H1 (cell line): Measurements from ENCODE around the gene RAD9A. TPM values are rescaled to one million over a fixed set of nuclear protein-coding genes. Genes with fewer than 3 reads are reported as not detected.

Experiments
- CHD1 ChIP-seq: IDR thresholded peaks from 2 replicates; pipeline ENCODE4 v1.6.1; 2012; ENCODE audit warnings: low read depth, low read length, improper control_type of control experiment
- CREB1 ChIP-seq: IDR thresholded peaks from 2 replicates; pipeline ENCODE4 v1.6.1; 2012; ENCODE audit warnings: inconsistent platforms
- JUND ChIP-seq: IDR thresholded peaks from 2 replicates; pipeline ENCODE4 v1.6.1; 2011; ENCODE audit warnings: mild to moderate bottlenecking, improper control_type of control experiment, low read length
- POLR2AphosphoS5 ChIP-seq: IDR thresholded peaks from 2 replicates; pipeline ENCODE4 v1.6.1; 2011; ENCODE audit warnings: low read depth, low read length
- SP1 ChIP-seq: IDR thresholded peaks from 2 replicates; pipeline ENCODE4 v1.6.1; 2011; ENCODE audit warnings: low read depth, low read length
- SRF ChIP-seq: IDR thresholded peaks from 2 replicates; pipeline ENCODE4 v1.6.1; 2011; ENCODE audit warnings: mild to moderate bottlenecking, low read depth, low read length, moderate library complexity
- polyA plus RNA-seq, 7 experiments: library from polyadenylated mRNA; depleted of rRNA in 3 of 7; stranded (reverse) in 5 of 7; unstranded in 2 of 7; fragments of >200 nt in 5 of 7; fragments of 200-250 nt in 2 of 7; gene quantifications; 1 replicate in 5 of 7; 2 replicates in 1 of 7; 4 replicates in 1 of 7; pipeline versions ENCODE4 v1.2.1 to v1.2.3, GENCODE V29; 2011 to 2013; ENCODE audit warnings: missing spikeins in 2 of 7, mixed read lengths in 2 of 7
- total RNA-seq: library from RNA; stranded (reverse); fragmentation: NEBNext Ultra II Directional; extraction: Animal tissue kit (Norgen Biotek cat#: 25700); gene quantifications from 2 replicates; pipeline ENCODE4 v1.2.1, GENCODE V29; 2021

RAD9A gene
- total and polyA plus RNA-seq, 2 of the 8 experiments (the other 6 are each of a cell fraction or from before 2014, with no cell fraction given) = 22.2 to 25.5 TPM

DNA sequence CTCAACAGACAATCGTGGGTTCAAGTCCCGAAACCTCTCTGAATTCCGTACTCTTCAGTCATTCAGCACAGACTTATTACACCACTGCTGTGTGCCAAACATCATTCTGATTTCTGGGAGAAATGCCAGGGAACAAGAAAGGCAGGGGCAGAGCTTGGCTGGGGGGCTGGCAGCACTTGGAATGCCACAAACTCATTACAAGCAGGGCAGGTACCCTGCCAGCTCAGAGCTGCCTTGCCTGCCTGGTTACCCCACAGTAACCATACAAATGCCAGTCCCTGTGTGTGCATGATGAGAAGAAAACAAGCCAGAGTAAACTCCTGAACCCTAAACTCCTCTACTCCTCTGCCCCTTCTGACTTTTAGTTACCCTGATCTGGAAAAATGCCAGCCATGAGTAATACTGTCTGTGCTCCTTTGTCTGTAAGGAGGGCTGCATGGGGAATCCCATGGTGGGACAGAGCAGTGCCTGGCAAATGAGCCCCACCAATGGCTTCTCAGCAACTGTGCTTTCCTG lies 6.9 kb upstream of the RAD9A start (continued):
- TF ChIP-seq JUND (no peak), SRF (no peak), CHD1 (no peak), CREB1 (no peak), POLR2AphosphoS5 (no peak), SP1 (no peak)
- TF ChIP-seq, all 59 proteins: peak for 0
